Keratinocyte (primary cell): ENCODE results near the gene CFAP91.

Experiments
- CTCF ChIP-seq, 3 experiments: IDR thresholded peaks in 1 of 3; conservative IDR thresholded peaks in 1 of 3; optimal IDR thresholded peaks in 1 of 3; 2 replicates in 2 of 3; 3 replicates in 1 of 3; pipeline versions ENCODE3 to v1.5.1; 2011; ENCODE audit warnings: low read length in 3 of 3, mild to moderate bottlenecking in 3 of 3, moderate library complexity in 2 of 3, control low read depth in 1 of 3, inconsistent platforms in 1 of 3; ENCODE audit not compliant: insufficient read depth in 2 of 3; ENCODE audit errors: extremely low read depth in 1 of 3
- EZH2 ChIP-seq: IDR thresholded peaks from one replicate; pipeline ENCODE4 v1.6.1; 2012; ENCODE audit warnings: inconsistent platforms, mild to moderate bottlenecking, low read length, moderate library complexity

DNA sequence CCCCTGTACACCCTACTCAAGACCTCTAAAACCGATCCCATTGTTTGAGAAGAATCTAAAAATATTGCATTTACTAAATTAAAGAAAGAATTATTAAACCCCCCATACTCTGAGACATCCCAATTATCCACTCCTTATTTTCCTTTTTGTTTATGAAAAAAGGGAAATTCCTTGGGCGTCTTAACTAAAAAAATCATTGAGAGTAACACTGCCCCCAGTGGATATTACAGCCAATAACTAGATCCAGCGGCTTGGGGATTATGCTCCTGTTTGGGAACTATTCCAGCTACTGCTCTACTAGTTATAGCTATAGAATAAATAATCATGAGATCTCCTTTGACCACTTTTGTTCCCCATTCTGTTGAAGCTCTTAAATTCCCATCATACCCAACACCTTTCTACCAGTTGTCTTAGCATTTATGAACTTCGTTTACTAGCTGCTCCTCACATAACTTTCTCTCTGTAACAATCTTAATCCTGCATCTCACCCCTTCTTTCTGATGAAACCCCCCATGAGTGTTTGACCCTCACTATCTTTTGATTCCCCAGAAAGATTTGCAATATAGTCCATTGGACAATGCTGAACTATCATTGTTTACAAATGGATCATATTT is 12.7 kb upstream of the CFAP91 start:
- TF ChIP-seq CTCF (optimal IDR thresholded peaks at IDR 0.05 in 1 of 3, IDR thresholded peaks at IDR 0.05 in 1 of 3, conservative IDR thresholded peaks at IDR 0.05 in 1 of 3; ENCODE audit: extremely low read depth in 1 of 3, insufficient read depth in 2 of 3, low read length in 3 of 3) (peak in 2 of 3 experiments; percentile 14 to 54), EZH2 (no peak)
